KBM-7 (cell line): Measurements from ENCODE around the gene NRDE2.
"Not testable (repeated sequence)": the region's sequence is repeated elsewhere in the genome, so short reads cannot be mapped to it uniquely, and the experiment has no call there.

Experiments
- DNase-seq: peaks from one replicate; pipeline ENCODE4 v3.0.0-alpha.2; 2015
- in situ Hi-C: fragments of 300-500 bp; cut with MboI; formaldehyde crosslinking; loops from 2 replicates; pipeline ENCODE4 v1.14.3; 2020; ENCODE audit warnings: low sequenced_read_pairs, low pct_unique_long_range_greater_than_20kb, mixed read lengths

The NRDE2 gene

GRCh38 chr14:90344331-90345238 is 12.8 kb upstream of the NRDE2 start:
- in situ Hi-C loops: no loop called here
- no peak for DNase-seq

DNA sequence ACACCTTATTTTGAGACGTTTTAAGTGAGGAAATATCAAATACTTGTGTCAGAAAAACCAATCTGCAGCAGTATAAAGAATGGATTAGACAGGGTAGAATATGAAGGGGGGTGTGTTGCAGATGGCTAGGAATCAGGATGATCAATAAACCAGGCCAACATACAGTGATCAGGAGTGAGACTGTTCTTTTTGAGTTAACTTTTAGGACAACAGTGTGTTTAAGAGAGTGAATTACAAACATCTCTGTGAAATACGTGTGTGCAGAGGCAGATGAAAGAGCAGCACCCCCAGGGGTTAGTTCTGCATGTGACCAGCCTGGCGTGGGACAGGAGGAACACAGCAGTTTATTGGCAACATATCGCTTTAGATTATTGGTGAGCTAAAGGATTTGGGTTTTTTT is 10.6 kb upstream of the NRDE2 start:
- in situ Hi-C loops: no loop called here
- no peak for DNase-seq

GRCh38 chr14:90341784-90342183 is 10.0 kb upstream of the NRDE2 start:
- in situ Hi-C loops: no loop called here
- no peak for DNase-seq

- DNase-seq, in situ Hi-C loops: not testable (repeated sequence)
These were observed 9.5 kb upstream of the NRDE2 start for GRCh38 chr14:90341232-90341631.

GRCh38 chr14:90336985-90337384 is 5.2 kb upstream of the NRDE2 start:
- in situ Hi-C loops: no loop called here
- no peak for DNase-seq

GRCh38 chr14:90336401-90336800 is 4.7 kb upstream of the NRDE2 start:
- no peak for DNase-seq
- in situ Hi-C loops: no loop called here

DNA sequence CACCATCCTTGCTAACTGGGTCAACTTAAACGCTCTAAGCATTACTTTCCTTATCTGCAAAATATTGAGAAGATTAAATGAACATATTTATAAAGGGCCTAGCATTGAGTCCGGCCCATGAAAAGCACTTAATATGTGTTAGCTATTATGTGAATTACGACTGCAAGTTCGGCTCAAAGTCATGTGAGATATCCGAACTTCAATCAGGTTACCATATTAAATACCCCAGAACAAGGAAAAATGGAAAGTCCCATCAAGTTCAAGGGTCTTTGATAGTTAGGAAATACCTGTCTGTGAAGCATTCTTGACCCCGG is 487 bp upstream of the NRDE2 start:
- no peak for DNase-seq
- in situ Hi-C loops: no loop called here

GRCh38 chr14:90330203-90331196 is 1.2 kb downstream of the NRDE2 start:
- DNase-seq: no peak
- in situ Hi-C loops: no loop called here

GRCh38 chr14:90321891-90322290 is 9.8 kb downstream of the NRDE2 start:
- in situ Hi-C loops: no loop called here
- DNase-seq: no peak

GRCh38 chr14:90319634-90320541 is 11.9 kb downstream of the NRDE2 start:
- DNase-seq: no peak
- in situ Hi-C loops: no loop called here

GRCh38 chr14:90319173-90319572 is 12.6 kb downstream of the NRDE2 start:
- in situ Hi-C loops: no loop called here
- DNase-seq: no peak

DNA sequence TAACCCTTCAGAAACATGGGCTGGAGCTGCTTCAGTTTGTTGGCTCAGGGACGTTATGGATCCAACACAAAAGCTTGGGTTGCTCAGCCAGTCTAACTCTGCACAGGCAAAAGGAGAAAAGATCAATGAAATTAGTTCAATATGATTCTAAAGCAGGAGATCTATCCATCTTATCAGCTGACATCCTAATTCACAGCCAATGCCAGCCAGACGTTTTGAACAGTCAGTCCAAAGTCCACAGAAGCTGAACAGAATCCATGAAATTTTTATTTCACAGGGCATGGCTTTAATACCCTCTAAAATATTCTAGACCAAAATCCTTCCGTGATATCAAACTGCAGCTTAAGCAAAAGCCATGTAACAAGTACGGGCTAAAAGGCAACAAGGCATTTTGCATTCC is 13.7 kb downstream of the NRDE2 start:
- in situ Hi-C loops: no loop called here
- no peak for DNase-seq

- DNase-seq: no peak
- in situ Hi-C loops: no loop called here
These were observed 14.5 kb downstream of the NRDE2 start for GRCh38 chr14:90317286-90317685.

DNA sequence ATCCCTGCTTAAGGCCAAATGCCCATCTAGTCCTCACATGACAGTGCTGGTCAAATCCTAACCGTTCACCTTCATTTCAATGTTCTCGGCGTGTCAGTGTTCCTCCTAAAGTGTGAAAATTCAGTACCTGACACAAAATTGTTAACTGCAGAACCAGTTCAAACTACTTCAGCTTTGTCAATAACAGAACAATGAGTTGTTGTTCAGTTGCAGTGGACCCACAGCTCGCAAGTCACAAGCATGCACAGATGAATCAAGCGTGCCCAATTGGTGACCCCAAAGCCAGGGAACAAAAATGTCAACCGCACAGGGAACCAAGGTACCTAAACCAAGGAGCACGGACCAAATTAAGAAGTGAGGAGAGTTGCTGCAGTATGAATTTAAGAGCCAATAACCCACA is 23.2 kb downstream of the NRDE2 start:
- in situ Hi-C loops: no loop called here
- DNase-seq: no peak

DNA sequence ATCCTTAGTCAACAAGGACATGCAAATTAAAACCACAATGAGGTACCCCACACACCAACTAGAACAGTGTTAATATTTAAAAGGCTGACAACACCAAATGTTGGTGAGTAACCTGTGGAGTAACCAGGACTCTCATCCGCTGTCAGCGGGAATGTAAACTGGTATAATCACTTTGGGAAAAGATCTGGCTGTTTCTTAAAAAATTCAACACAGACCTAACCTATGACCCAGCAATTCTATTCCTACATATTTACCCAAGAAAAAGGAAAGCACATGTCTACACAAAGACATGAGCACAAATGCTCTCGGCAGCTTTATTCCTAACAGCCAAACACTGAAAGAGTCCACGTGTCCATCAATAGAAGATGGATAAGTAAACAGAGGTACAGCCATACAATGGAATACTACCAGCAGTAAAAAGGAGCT is 26.6 kb downstream of the NRDE2 start:
- DNase-seq: no peak
- in situ Hi-C loops: no loop called here

DNA sequence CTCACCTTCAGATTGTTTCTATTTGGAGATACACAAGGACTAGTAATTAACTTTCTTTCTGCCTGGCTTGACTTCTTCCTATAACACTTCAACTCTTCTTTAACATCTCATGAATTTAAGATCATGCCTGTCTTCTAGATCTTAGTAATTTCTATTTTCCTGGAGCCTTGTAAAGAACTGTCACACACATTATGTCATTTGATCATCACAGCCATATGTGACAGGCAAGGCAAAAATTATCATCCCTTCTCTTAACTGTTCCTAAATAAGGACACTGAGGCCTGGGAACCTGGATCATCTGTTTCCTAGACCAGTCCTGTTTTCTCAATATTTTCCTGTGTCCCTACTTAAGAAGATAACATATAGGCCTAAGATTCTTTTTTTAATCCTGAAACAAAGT is 27.2 kb downstream of the NRDE2 start:
- DNase-seq: no peak
- in situ Hi-C loops: no loop called here

DNA sequence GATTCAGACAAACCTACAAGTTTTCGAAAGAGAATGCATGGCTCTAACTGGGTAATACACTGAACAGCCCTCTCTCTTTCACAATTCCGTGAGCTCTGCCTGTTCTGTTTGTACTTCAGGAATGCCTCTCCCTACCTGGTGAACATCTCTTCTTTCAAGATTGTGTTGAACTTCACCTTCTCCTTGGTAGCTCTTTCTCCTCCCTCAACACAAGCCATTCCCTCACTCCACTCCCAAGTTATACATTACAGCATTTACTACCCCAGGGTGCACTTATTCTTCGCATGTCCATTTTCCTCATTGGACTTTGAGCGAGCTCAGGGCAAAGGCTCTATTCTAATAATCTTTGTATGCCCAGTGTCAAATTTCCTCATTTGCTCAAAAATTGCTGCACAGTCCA is 28.3 kb downstream of the NRDE2 start:
- in situ Hi-C loops: no loop called here

DNA sequence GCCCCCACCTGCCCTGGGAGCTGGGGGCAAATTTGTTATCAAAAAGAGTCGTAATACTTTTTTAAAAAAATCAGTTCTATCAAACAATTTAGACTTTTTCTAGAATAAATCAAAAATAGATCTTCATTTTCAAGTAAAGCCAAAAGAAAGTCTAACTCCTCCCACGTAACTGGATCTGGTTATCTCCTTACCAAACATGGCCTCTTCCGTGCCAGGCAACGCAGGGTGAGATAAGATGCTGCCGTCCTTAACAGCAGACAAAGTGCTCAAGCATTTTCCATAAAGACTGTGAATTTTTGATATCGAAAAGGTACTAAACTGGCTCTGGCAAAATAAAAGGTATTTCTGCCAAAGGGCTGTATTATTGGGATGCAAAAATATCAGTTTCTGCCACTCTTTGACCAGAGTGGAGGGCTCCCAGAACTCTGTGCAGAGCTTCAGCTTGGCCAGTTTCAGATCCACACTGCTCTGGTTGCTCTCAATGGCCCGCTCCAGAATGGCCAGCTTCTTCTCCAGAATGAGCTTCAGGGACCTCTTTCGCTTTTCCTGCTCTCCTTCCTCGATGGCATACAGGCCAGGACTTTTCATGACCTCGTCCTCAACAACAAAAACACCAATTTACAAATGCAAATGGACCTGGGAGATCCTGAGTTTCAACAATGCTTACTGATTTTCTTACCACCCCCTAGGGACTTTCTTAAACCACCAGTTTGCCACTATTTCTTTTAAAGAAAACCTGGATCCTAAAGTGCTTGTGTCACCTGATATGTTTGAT is 29.0 kb downstream of the NRDE2 start:
- in situ Hi-C loops: no loop called here
- DNase-seq: no peak

More for the DNA sequence above, 28.3 kb downstream of the NRDE2 start:
- DNase-seq: no peak
